ENCODE measurements around the gene ADGRG7.

ADGRG7 gene

GRCh38 chr3:100615684-100616083, 6.3 kb downstream of the ADGRG7 start:
- H3K4me2 ChIP-seq = no peak overlapping the region
- H4K20me1 ChIP-seq (ENCODE audit: insufficient read depth) = no peaks in the 10 kb centered on the region
- H3K4me1 ChIP-seq (ENCODE audit: low read depth, poor library complexity, severe bottlenecking) = no peaks in the 10 kb centered on the region
- no peak overlapping the region for H3K9ac ChIP-seq
- H3K27me3 ChIP-seq (ENCODE audit: insufficient read depth, low read depth) = no peaks in the 10 kb centered on the region
- TF ChIP-seq CTCF (conservative IDR thresholded peaks at IDR 0.05; ENCODE audit: low read depth, low read length) = no peak
- H3K4me3 ChIP-seq (IDR thresholded peaks at IDR 0.05; ENCODE audit: insufficient read depth, low read depth, low read length) = no peak overlapping the region
- H3K36me3 ChIP-seq (ENCODE audit: insufficient read depth) = no peaks in the 10 kb centered on the region
- no peak overlapping the region for H2AFZ ChIP-seq (ENCODE audit: low read depth)
- H3K27ac ChIP-seq = no peak overlapping the region
- no peaks in the 10 kb centered on the region for H3K79me2 ChIP-seq (ENCODE audit: insufficient read depth, low read depth)

DNA sequence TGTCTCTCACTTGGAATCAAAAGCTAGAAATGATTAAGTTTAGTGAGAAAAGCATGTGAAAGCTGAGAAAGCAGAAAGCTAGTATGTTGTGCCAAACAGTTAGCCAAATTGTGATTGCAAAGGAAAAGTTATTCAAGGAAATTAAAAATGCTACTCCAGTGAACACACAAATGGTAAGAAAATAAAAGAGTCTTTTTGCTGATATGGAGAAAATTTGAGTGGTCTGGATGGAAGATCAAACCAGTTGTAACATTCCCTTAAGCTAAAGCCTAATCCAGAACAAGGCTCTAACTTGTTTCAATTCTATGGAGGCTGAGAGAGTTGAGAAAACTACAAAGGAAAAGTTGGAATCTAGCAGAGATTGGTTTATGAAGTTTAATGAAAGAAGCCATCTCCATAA, 11.8 kb downstream of the ADGRG7 start:
- Histone ChIP-seq H3K4me3 (IDR thresholded peaks at IDR 0.05; ENCODE audit: insufficient read depth, low read depth, low read length) (no peak overlapping the region), H3K27me3 (ENCODE audit: insufficient read depth, low read depth) (no peaks in the 10 kb centered on the region), H3K4me1 (ENCODE audit: low read depth, poor library complexity, severe bottlenecking) (no peaks in the 10 kb centered on the region), H3K9ac (no peak overlapping the region), H3K36me3 (ENCODE audit: insufficient read depth) (no peaks in the 10 kb centered on the region), H3K4me2 (no peak overlapping the region), H3K79me2 (ENCODE audit: insufficient read depth, low read depth) (no peaks in the 10 kb centered on the region), H4K20me1 (ENCODE audit: insufficient read depth) (no peaks in the 10 kb centered on the region), H3K27ac (no peak overlapping the region), H2AFZ (ENCODE audit: low read depth) (no peak overlapping the region)
- TF ChIP-seq CTCF (conservative IDR thresholded peaks at IDR 0.05; ENCODE audit: low read depth, low read length) = no peak

DNA sequence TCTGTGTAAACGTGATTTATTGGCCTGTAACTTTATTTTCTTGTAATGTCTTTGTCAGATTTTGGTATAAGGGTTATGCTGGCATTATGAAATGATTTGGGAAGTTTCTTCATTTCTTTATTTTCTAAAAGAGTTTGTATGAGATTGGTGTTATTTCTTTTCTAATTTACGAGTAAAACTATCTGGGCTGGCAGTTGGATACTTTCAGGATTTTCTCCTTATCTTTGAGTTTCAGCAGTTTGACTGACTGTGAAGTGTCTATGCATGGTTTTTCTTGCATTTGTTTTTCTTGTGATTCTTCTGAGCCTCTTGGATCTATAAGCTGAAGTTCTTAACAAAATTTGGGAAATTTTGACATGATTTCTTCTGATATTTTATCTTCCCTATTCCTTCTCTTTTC, 18.1 kb downstream of the ADGRG7 start:
- H3K9ac ChIP-seq = no peak overlapping the region

GRCh38 chr3:100629421-100630127, 20.2 kb downstream of the ADGRG7 start:
- no peaks in the 10 kb centered on the region for H4K20me1 ChIP-seq (ENCODE audit: insufficient read depth)
- TF ChIP-seq CTCF (conservative IDR thresholded peaks at IDR 0.05; ENCODE audit: low read depth, low read length) = no peak
- H3K27ac ChIP-seq = no peak overlapping the region
- no peak overlapping the region for H3K9ac ChIP-seq
- H3K4me3 ChIP-seq (IDR thresholded peaks at IDR 0.05; ENCODE audit: insufficient read depth, low read depth, low read length) = no peak overlapping the region
- H3K4me2 ChIP-seq = no peak overlapping the region
- no peaks in the 10 kb centered on the region for H3K36me3 ChIP-seq (ENCODE audit: insufficient read depth)
- H3K4me1 ChIP-seq (ENCODE audit: low read depth, poor library complexity, severe bottlenecking) = peaks cover 10% of the 10 kb centered on the region
- H3K27me3 ChIP-seq (ENCODE audit: insufficient read depth, low read depth) = no peaks in the 10 kb centered on the region
- H2AFZ ChIP-seq (ENCODE audit: low read depth) = no peak overlapping the region
- H3K79me2 ChIP-seq (ENCODE audit: insufficient read depth, low read depth) = no peaks in the 10 kb centered on the region

More for the DNA sequence above, 18.1 kb downstream of the ADGRG7 start:
- H3K4me3 ChIP-seq (IDR thresholded peaks at IDR 0.05; ENCODE audit: insufficient read depth, low read depth, low read length) = no peak overlapping the region
- no peaks in the 10 kb centered on the region for H3K4me1 ChIP-seq (ENCODE audit: low read depth, poor library complexity, severe bottlenecking)
- H2AFZ ChIP-seq (ENCODE audit: low read depth) = no peak overlapping the region
- no peak overlapping the region for H3K27ac ChIP-seq
- no peaks in the 10 kb centered on the region for H4K20me1 ChIP-seq (ENCODE audit: insufficient read depth)
- no peak overlapping the region for H3K4me2 ChIP-seq
- no peaks in the 10 kb centered on the region for H3K36me3 ChIP-seq (ENCODE audit: insufficient read depth)
- no peaks in the 10 kb centered on the region for H3K27me3 ChIP-seq (ENCODE audit: insufficient read depth, low read depth)
- no peaks in the 10 kb centered on the region for H3K79me2 ChIP-seq (ENCODE audit: insufficient read depth, low read depth)
- TF ChIP-seq CTCF (conservative IDR thresholded peaks at IDR 0.05; ENCODE audit: low read depth, low read length) = no peak
